Activated CD4-positive, alpha-beta T cell treated with anti-CD3 and anti-CD28 coated beads, Interleukin-2, amount 50 U/mL, for 24 hours (primary cell): Measurements from ENCODE around the gene UTP14A.
A peak's percentile ranks its signal among the peaks of the same experiment; 100 is the strongest.
"Not testable (repeated sequence)": the region's sequence is repeated elsewhere in the genome, so short reads cannot be mapped to it uniquely, and the experiment has no call there.

Source experiments
- DNase-seq, 2 donors: peaks; one replicate each; pipeline ENCODE4 v3.0.0-alpha.2; 2020; ENCODE audit warnings: low read depth in 1 of 2, low spot score in 1 of 2

The UTP14A gene

GRCh38 chrX:129905787-129906580 is at the start of gene UTP14A:
Gene UTP14A (plus strand): TSS chrX:129906164. CDS start chrX:129906211, 47 bp downstream.
- DNase-seq = peak; percentile 57 to 82

GRCh38 chrX:129859134-129859533 is 46.8 kb upstream of the UTP14A start:
- not testable (repeated sequence) for DNase-seq

- not testable (repeated sequence) for DNase-seq
Measured at GRCh38 chrX:129866321-129866720, 39.6 kb upstream of the UTP14A start.

- no peak for DNase-seq
Measured at GRCh38 chrX:129872524-129872923, 33.4 kb upstream of the UTP14A start.

- no peak for DNase-seq
Measured at GRCh38 chrX:129875669-129876068, 30.3 kb upstream of the UTP14A start.

GRCh38 chrX:129876771-129877305 is 29.1 kb upstream of the UTP14A start:
- DNase-seq = no peak

GRCh38 chrX:129877401-129877800 is 28.6 kb upstream of the UTP14A start:
- DNase-seq = no peak

- DNase-seq = no peak
Measured at GRCh38 chrX:129900054-129900453, 5.9 kb upstream of the UTP14A start.

- DNase-seq = no peak
Measured at GRCh38 chrX:129908636-129909035, 2.7 kb downstream of the UTP14A start.

GRCh38 chrX:129925305-129926092 is 19.5 kb downstream of the UTP14A start:
- peak in 1 of 2 donors; percentile 51 for DNase-seq

- DNase-seq = no peak
Measured at GRCh38 chrX:129930941-129931410, 25.0 kb downstream of the UTP14A start.

GRCh38 chrX:129931411-129932015 is 25.5 kb downstream of the UTP14A start:
- DNase-seq = peak in 1 of 2 donors; percentile 5

GRCh38 chrX:129932016-129932820 is 26.3 kb downstream of the UTP14A start:
- DNase-seq = peak; percentile 23 to 46

- DNase-seq = no peak
Measured at GRCh38 chrX:129932821-129933321, 26.9 kb downstream of the UTP14A start.

- DNase-seq = no peak
Measured at GRCh38 chrX:129933700-129934099, 27.7 kb downstream of the UTP14A start.

GRCh38 chrX:129934461-129934860 is 28.5 kb downstream of the UTP14A start:
- no peak for DNase-seq

GRCh38 chrX:129934952-129935351 is 29.0 kb downstream of the UTP14A start:
- no peak for DNase-seq

GRCh38 chrX:129938081-129938480 is 32.1 kb downstream of the UTP14A start:
- no peak for DNase-seq

- no peak for DNase-seq
Measured at GRCh38 chrX:129939986-129940385, 34.0 kb downstream of the UTP14A start.

- no peak for DNase-seq
Measured at GRCh38 chrX:129940721-129941120, 34.8 kb downstream of the UTP14A start.
